ENCODE data around the gene KRTAP12-1.

DNA sequence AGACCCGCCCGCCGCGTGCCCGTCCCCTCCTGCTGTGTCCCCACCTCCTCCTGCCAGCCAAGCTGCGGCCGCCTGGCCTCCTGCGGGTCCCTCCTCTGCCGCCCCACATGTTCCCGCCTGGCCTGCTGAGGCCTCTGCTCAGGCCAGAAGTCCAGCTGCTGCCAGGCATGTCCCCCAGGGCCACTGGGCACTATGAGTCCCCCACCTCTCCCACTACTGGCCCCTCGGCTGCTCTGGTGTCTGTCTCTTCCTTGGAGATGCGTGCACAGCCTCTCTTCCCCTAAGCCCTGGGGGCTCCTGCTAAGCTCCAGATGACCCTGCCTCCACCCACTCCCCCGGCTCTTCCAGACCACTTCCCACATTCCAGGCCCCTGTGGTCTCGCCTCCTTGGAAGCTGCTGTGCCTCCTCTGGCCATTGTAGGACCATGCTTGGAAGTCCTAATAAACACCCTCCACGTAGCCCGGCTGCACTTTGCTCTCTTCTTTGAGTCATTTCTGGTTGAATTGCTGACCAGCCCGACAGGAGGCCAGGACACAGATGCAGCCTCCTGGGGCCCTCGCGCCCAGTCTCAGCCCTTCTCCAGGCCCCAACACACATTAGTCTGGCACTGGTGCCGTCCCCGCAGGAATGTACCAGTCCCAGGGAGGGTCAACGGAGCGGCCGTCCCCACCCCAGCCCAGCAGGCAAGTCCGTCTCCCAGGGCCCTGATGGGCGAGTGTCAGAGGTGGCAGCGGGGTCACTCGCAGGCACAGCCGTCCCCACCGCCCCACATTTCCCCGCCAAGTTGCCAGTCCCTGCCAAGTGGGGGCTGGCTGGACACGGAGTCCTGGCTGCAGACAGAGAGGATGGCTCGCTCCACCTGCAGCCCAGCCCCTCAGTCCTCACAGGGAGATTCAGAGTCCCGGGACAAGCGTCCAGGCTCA lies 16.1 kb upstream of the KRTAP12-1 start:
- TF ChIP-seq GATA2 (IDR thresholded peaks at IDR 0.05; ENCODE audit: low read depth, low read length): no peak
- no peak for TF ChIP-seq GATA3 (IDR thresholded peaks at IDR 0.05; ENCODE audit: low read depth, low read length)

Measured in SH-SY5Y (cell line).